GM19035 (cell line): ENCODE data around the gene MRPL44.
A peak's percentile ranks its signal among the peaks of the same experiment; 100 is the strongest.

Source experiments
- ATAC-seq: cut with Tn5 transposase; IDR thresholded peaks from one replicate; pipeline ENCODE4 v1.9.1; 2021; ENCODE audit not compliant: unreplicated experiment

Gene MRPL44

GRCh38 chr2:223969856-223970255, 12.6 kb downstream of the MRPL44 start:
- no peak for ATAC-seq

DNA sequence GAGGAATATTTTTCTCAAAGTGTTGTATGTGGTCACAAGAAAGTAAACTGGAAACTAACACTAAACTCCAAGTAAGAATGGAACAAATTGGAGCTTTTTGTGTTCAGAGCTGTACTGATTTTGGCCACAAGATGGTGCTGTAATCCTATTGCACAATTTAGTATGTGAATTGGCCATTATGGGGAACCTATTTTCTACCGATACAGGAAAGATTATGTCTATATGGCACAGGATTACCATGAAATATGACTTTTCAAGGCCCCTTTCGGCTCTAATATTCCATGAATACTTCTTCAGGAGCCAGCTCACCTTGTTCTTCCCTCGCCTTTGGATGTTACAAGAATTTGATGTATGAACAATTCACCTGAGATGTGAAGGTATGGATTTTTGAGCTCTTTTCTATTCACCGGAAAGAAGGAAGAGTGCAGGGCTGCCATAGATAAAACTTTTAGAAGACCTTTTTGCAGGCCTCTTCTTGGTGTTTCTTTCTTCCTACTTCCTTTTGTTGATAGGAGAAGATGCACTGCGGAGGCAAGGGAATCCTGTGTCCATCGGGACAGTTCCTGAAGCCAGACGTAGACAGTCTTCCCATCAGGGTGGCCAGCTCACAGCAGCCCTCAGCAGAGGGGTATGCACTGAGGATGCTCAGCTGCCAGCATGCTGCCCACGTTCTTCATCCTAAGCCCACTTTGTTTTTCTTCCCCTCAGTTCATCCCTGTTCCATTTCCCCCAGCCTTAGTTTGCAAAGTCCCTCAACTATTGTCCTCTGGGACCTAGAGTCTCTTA, 13.3 kb downstream of the MRPL44 start:
- ATAC-seq = peak; percentile 88

GRCh38 chr2:223971731-223972130, 14.5 kb downstream of the MRPL44 start:
- ATAC-seq = no peak

- no peak for ATAC-seq
Measured at GRCh38 chr2:223972656-223973102, 15.4 kb downstream of the MRPL44 start.

DNA sequence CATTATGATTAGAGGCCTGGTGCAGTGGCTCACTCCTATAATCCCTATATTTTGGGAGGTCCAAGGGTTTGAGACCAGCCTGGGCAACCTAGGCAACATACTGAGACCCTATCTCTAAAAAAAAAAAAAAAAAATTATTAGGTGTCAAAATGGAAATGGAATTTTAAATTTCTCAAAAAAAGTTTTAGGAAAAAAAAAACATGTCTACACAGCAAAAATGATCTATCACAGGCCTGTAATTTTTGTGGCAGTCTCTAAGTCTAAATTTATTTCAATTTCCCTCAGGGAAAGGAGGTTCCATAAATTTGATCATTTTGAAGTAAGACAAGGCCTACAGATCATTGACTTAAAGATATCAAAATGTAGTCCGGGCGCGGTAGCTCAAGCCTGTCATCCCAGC, 16.3 kb downstream of the MRPL44 start:
- ATAC-seq = no peak

DNA sequence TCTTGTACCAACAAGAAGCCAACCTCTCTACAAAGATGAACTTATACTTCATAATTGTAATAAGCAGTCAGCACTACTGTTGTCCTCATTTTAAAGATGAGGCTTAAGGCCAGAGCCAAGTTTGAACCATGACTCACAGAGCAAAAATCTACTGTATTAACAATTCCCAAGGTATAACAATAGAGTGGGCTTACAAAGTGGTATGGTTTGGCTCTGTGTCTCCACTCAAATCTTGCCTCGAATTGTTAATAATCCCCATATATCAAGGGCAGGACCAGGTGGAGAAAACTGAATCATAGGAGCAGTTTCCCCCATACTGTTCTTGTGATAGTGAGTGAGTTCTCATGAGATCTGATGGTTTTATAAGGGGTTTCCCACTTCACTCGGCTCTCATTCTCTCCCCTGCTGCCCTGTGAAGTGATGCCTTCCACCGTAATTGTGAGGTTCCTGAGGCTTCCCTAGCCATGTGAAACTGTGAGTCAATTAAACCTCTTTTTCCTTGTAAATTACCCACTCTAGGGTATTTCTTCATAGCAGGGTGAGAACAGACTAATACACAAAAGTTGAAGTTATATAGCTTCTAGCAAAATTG, 19.5 kb downstream of the MRPL44 start:
- no peak for ATAC-seq

GRCh38 chr2:223978451-223978850, 21.2 kb downstream of the MRPL44 start:
- no peak for ATAC-seq

DNA sequence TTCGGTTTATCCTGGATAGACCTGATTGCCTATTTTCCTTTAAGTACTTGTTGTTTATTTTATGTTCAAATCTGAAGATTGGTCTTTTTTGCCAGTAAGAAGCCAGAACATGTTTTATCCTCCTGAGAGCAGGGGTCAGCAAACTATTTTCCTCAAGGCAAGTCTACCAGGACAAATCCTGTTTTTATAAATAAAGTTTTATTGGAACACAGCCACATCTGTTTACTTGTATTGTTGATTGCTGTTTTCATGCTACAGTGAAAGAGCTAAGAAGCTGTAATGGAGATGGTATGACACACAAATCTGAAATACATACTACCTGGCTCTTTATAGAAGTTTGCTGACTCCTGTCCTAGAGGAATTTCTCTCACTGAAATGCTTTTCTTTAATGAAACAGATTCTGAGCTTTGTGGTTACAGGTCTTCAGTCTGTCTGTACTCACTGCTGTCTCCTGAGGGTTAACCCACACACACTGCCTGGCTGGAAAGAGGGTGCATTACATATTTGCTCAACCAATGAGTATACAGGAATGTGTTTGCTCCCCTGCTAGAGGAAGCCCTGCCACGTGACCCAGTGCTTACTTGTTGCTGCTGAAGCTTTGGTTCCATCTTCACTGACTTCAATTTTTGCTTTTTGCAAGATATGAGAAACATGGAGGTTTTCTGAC, 22.6 kb downstream of the MRPL44 start:
- no peak for ATAC-seq

- ATAC-seq = no peak
Measured at GRCh38 chr2:223980397-223980735, 23.1 kb downstream of the MRPL44 start.

DNA sequence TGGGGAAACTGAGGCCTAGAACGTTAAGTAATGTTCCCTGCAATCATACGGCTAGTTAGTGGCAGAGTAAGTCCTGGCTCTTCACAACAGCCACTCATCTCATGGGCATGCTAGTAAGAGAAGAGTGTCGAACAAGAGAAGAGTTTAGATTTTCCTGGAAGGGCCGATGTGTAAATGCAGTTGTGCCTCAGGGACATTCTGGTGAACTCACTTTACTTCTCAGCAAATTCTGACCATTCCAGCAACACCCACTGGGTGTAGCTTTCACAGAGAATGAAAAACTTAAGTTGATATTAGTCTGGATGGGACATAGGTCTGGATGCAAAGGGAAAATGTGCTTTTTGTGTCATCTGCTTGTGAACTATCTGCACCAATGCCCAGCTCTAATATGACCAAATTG, 23.5 kb downstream of the MRPL44 start:
- no peak for ATAC-seq

DNA sequence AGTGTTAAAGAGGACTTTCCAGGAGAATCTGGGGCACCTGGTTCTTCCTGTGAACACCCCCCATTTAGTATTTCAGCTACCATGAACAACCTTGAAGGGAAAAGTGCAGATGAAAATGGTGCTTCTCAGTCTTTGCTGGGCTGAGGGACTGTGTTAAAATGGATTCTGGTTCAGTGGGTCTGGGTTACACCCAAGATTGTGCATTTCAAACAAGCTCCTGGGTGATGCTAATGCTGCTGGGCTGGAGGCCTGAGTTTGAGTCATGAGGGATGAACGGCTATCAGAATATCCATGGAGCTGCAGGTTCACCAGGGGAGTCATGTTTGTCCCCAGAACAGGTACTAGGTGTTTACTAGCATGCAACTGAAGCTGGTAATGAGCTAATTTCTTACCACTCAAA, 24.0 kb downstream of the MRPL44 start:
- ATAC-seq = no peak

GRCh38 chr2:223989206-223989855, 32.1 kb downstream of the MRPL44 start:
- no peak for ATAC-seq

DNA sequence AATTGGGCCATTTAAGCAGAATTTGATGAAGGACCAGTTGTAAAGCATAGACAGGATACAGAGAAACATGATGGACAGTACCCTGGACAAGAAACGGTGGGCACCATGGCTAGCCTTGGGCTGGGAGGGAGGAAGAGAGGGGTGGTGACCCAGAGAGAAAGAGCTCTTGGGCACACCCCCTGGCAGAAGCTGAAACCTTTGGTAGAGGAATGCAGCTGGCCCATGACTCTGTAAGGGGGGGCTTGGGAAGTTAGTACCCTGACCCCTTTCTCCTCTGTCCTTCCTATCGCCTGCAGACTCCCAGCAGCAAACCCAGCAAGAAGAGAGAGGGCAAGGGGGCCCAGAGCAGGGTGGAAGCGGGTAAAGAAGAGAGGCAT, 32.6 kb downstream of the MRPL44 start:
- no peak for ATAC-seq

DNA sequence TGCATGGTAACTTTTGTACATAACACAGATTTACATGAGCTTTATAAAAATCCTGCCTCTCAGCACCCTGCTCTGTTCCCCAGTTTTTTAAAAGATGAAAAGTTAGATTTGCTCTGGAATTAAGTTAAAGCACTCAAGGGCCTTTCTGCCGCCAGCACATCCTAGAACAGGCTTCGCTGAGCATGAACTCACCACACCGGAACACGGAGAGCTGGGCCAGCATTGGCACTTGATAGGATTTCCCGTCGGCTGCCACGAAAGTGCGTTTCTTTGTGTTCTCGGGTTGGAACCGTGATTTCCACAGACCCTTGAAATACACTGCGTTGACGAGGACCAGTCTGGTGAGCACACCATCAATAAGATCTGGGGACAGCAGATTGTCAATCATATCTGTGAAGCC, 34.3 kb downstream of the MRPL44 start:
- no peak for ATAC-seq

- ATAC-seq = peak; percentile 73
Measured at GRCh38 chr2:223993634-223994232, 36.5 kb downstream of the MRPL44 start.

- no peak for ATAC-seq
Measured at GRCh38 chr2:223994562-223995162, 37.4 kb downstream of the MRPL44 start.

- ATAC-seq = no peak
Measured at GRCh38 chr2:223995569-223995968, 38.3 kb downstream of the MRPL44 start.

GRCh38 chr2:223996391-223996790, 39.1 kb downstream of the MRPL44 start:
- ATAC-seq = no peak

GRCh38 chr2:223997938-223998337, 40.7 kb downstream of the MRPL44 start:
- no peak for ATAC-seq

- no peak for ATAC-seq
Measured at GRCh38 chr2:223998948-223999347, 41.7 kb downstream of the MRPL44 start.

DNA sequence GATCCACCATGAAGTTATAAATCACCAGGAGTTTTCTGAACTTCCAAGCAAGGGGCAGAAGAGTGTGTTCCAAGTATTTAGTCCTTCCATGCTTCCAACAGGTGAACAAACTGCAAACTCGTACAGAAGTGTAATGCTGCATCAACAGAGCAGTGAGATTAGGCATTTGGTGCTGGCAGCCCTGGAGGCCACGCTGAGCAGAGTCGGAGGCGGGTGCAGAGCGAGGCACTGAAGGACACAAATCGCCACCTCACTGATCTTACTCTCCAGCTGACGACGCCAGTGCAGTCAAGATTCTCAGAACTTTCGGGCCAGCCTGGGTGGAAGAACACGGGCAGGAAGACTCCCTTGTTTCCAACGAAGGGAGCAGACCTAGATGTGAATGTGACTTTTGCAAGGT, 42.6 kb downstream of the MRPL44 start:
- ATAC-seq = no peak
